Activated naive CD4-positive, alpha-beta T cell treated with Interleukin-2 at 50 U/mL for 16 hours (primary cell): ENCODE results near the gene CABLES1.
"Not testable (repeated sequence)": the region's sequence is repeated elsewhere in the genome, so short reads cannot be mapped to it uniquely, and the experiment has no call there.

Source experiments
- DNase-seq: peaks from one replicate; pipeline ENCODE4 v3.0.0-alpha.2; 2020

Gene CABLES1

GRCh38 chr18:23227726-23228070, 92.4 kb downstream of the CABLES1 start:
- DNase-seq = no peak

GRCh38 chr18:23228102-23229061, 93.1 kb downstream of the CABLES1 start:
- DNase-seq = no peak

- no peak for DNase-seq
Observed at GRCh38 chr18:23229472-23229871, 94.2 kb downstream of the CABLES1 start.

GRCh38 chr18:23230686-23231085, 95.4 kb downstream of the CABLES1 start:
- no peak for DNase-seq

GRCh38 chr18:23231340-23232021, 96.2 kb downstream of the CABLES1 start:
- peak; percentile 72 for DNase-seq

- no peak for DNase-seq
Observed at GRCh38 chr18:23232331-23232730, 97.0 kb downstream of the CABLES1 start.

- DNase-seq = no peak
Observed at GRCh38 chr18:23234619-23235018, 99.3 kb downstream of the CABLES1 start.

GRCh38 chr18:23235336-23235735, 100.1 kb downstream of the CABLES1 start:
- no peak for DNase-seq

- DNase-seq = no peak
Observed at GRCh38 chr18:23235860-23236259, 100.6 kb downstream of the CABLES1 start.

GRCh38 chr18:23236876-23237468, 101.7 kb downstream of the CABLES1 start:
- no peak for DNase-seq

GRCh38 chr18:23237524-23238151, 102.4 kb downstream of the CABLES1 start:
- peak; percentile 51 for DNase-seq

- DNase-seq = no peak
Observed at GRCh38 chr18:23238152-23238531, 102.9 kb downstream of the CABLES1 start.

GRCh38 chr18:23238651-23239349, 103.5 kb downstream of the CABLES1 start:
- DNase-seq = no peak

- no peak for DNase-seq
Observed at GRCh38 chr18:23239350-23239692, 104.0 kb downstream of the CABLES1 start.

- no peak for DNase-seq
Observed at GRCh38 chr18:23239885-23240608, 104.8 kb downstream of the CABLES1 start.

GRCh38 chr18:23240609-23240930, 105.3 kb downstream of the CABLES1 start:
- no peak for DNase-seq

GRCh38 chr18:23241833-23242496, 106.7 kb downstream of the CABLES1 start:
- not testable (repeated sequence) for DNase-seq

- DNase-seq = no peak
Observed at GRCh38 chr18:23243178-23243577, 107.9 kb downstream of the CABLES1 start.

- no peak for DNase-seq
Observed at GRCh38 chr18:23243816-23244215, 108.5 kb downstream of the CABLES1 start.

- no peak for DNase-seq
Observed at GRCh38 chr18:23244401-23244800, 109.1 kb downstream of the CABLES1 start.

GRCh38 chr18:23245461-23245860, 110.2 kb downstream of the CABLES1 start:
- DNase-seq = no peak

GRCh38 chr18:23247331-23247730, 112.0 kb downstream of the CABLES1 start:
- DNase-seq = no peak
